ENCODE measurements around the gene GINS1.

The GINS1 gene

DNA sequence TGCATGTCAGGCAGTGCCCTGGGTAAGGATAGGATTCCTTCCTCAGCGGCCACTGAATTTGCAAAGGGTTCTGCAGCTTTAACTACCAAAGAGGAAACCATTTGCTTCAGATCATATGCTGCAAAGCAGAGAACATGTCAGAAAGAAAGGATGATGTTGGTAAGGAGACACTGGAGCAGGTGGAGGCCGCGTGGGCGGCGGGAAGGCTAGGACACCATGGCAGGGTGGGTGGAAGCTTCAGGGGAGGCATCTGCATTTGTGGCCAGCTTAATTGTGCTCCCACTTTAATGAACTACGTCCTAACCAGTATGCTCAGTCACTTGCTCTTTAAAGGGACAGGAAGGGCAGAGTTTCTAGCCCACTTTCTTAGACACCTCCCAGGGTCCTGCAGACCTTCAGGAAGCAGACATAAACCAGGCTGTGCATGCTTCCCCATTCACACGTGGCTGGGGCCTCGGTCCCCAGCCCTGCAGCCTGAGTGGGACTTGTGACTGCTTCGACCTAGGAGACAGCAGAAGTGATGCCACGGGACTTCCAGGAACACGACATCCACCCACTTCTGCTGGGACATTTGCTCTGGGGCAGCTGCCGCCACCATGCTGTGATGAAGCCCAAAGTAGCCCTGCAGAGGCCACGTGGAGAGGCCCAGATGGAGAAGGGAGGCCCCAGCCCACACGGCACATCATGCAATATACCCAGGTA is 76.1 kb downstream of the GINS1 start:
- DNase-seq (ENCODE audit: low spot score in 2 of 2) (no peak), ATAC-seq (ENCODE audit: low read depth) (no peak)
- no peaks in the 10 kb centered on the region for H3K36me3 Mint-ChIP-seq
- H3K4me3 Mint-ChIP-seq, result no peak overlapping the region
- H3K4me1 Mint-ChIP-seq, result peaks cover 11% of the 10 kb centered on the region
- no peaks in the 10 kb centered on the region for H3K9me3 Mint-ChIP-seq
- no peak overlapping the region for H3K27ac Mint-ChIP-seq
- H3K27me3 Mint-ChIP-seq, result peaks cover 9% of the 10 kb centered on the region

- DNase-seq (ENCODE audit: low spot score in 2 of 2) (no peak), ATAC-seq (ENCODE audit: low read depth) (no peak)
- H3K36me3 Mint-ChIP-seq, result no peaks in the 10 kb centered on the region
- H3K4me3 Mint-ChIP-seq, result no peak overlapping the region
- peaks cover 9% of the 10 kb centered on the region for H3K27me3 Mint-ChIP-seq
- no peaks in the 10 kb centered on the region for H3K9me3 Mint-ChIP-seq
- no peak overlapping the region for H3K27ac Mint-ChIP-seq
- peaks cover 11% of the 10 kb centered on the region for H3K4me1 Mint-ChIP-seq
Measured at GRCh38 chr20:25484224-25484846, 76.9 kb downstream of the GINS1 start.

DNA sequence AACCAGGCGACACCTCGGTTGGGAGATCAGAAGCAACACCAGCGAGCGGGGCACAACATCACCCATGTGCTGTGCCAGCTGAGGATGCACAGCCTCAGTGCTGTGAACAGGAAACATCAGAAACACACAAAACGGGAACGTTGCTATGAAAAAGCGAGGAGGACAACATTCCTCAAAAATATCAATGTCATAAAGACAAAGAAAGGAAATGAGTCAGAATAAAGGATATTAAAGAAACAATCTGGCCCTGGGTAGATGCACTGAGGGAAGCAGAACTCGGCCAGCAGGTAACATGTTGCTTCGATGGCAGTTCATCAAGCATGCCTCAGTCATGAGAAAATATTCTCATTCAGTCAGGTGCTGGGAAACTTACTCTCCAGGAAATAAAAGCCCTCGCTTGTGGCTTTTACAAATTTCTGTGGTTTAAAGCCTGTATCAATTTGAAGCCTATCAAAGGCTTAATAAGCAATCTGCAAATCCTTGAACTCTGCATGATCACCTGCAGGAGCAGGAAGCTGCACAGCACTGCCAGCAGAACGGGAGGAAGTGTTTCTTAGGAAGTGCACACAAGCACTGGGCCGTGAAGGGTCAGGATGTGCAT is 77.5 kb downstream of the GINS1 start:
- no peaks in the 10 kb centered on the region for H3K36me3 Mint-ChIP-seq
- H3K4me3 Mint-ChIP-seq, result no peak overlapping the region
- peaks cover 11% of the 10 kb centered on the region for H3K4me1 Mint-ChIP-seq
- peaks cover 9% of the 10 kb centered on the region for H3K27me3 Mint-ChIP-seq
- DNase-seq (ENCODE audit: low spot score in 2 of 2) (no peak), ATAC-seq (ENCODE audit: low read depth) (no peak)
- H3K27ac Mint-ChIP-seq, result no peak overlapping the region
- no peaks in the 10 kb centered on the region for H3K9me3 Mint-ChIP-seq

GRCh38 chr20:25485872-25486271 is 78.4 kb downstream of the GINS1 start:
- Mint-ChIP-seq H3K27ac (no peak overlapping the region), H3K27me3 (peaks cover 9% of the 10 kb centered on the region), H3K4me1 (peaks cover 11% of the 10 kb centered on the region), H3K4me3 (no peak overlapping the region), H3K36me3 (no peaks in the 10 kb centered on the region), H3K9me3 (no peaks in the 10 kb centered on the region)
- DNase-seq (ENCODE audit: low spot score in 2 of 2) (no peak), ATAC-seq (ENCODE audit: low read depth) (no peak)

DNA sequence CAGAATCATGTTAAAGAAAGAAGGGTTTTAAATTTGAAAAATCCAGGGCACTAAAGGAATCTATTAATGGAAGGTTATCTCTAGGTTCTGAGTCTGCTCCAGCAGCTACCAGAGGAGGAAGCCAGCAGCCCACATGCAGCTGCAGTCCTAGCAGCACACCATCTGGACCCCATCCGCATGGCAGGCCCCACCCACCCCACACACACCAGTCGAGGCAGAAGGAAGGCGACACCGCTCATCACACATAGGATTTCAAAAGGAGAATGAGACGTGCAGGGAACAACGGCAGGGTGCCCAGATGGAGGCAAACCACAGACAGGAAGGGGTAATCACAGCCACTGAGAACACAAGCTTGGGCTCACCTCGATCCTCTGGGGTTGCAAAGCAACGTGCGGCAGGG is 78.9 kb downstream of the GINS1 start:
- no peaks in the 10 kb centered on the region for H3K36me3 Mint-ChIP-seq
- DNase-seq (ENCODE audit: low spot score in 2 of 2) (no peak), ATAC-seq (ENCODE audit: low read depth) (no peak)
- no peaks in the 10 kb centered on the region for H3K9me3 Mint-ChIP-seq
- H3K27ac Mint-ChIP-seq, result no peak overlapping the region
- H3K4me3 Mint-ChIP-seq, result no peak overlapping the region
- H3K27me3 Mint-ChIP-seq, result peaks cover 9% of the 10 kb centered on the region
- H3K4me1 Mint-ChIP-seq, result peaks cover 11% of the 10 kb centered on the region

- peaks cover 6% of the 10 kb centered on the region for H3K27me3 Mint-ChIP-seq
- ATAC-seq (ENCODE audit: low read depth) (no peak), DNase-seq (ENCODE audit: low spot score in 2 of 2) (no peak)
- H3K36me3 Mint-ChIP-seq, result no peaks in the 10 kb centered on the region
- no peak overlapping the region for H3K27ac Mint-ChIP-seq
- peaks cover 11% of the 10 kb centered on the region for H3K4me1 Mint-ChIP-seq
- H3K9me3 Mint-ChIP-seq, result no peaks in the 10 kb centered on the region
- no peak overlapping the region for H3K4me3 Mint-ChIP-seq
Measured at GRCh38 chr20:25487306-25487705, 79.8 kb downstream of the GINS1 start.

GRCh38 chr20:25487975-25488374 is 80.5 kb downstream of the GINS1 start:
- Mint-ChIP-seq H3K27ac (no peak overlapping the region), H3K4me3 (no peak overlapping the region), H3K36me3 (no peaks in the 10 kb centered on the region), H3K4me1 (peaks cover 11% of the 10 kb centered on the region), H3K9me3 (no peaks in the 10 kb centered on the region), H3K27me3 (peaks cover 6% of the 10 kb centered on the region)
- no peak for DNase-seq (ENCODE audit: low spot score in 2 of 2)
- ATAC-seq (ENCODE audit: low read depth), result no peak

DNA sequence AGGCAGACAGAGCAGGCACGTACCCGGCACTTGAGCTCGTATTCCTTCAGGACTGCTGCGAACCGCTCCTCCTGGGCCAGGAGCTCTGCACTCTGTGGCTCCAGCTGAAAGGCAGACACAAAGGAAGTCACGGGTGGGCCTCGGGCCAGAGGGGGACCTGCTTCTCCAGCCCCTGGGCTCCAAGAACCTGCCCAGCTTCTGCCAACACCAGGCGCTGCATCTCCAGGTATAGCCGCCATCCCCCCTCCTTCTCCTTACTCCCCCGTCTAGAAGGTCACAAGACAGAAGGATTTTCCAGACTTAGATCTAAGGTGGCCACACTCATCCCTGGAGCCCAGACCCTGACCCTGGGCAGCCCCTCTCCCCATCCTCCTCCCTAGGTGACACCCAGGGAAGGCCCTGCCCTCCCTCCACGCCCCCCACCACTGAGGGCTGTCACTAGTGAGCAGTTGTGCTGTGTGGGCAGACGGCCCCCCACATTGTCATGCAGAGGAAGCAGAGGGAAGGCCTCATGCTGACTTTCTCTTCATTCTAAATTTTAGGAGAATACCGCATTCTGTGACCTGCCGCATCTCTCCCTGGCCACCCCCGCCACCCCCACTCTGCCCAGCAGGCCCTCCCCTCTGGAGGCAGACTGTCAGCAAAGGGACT is 81.9 kb downstream of the GINS1 start:
- no peak for ATAC-seq (ENCODE audit: low read depth)
- H3K27me3 Mint-ChIP-seq, result peaks cover 4% of the 10 kb centered on the region

DNA sequence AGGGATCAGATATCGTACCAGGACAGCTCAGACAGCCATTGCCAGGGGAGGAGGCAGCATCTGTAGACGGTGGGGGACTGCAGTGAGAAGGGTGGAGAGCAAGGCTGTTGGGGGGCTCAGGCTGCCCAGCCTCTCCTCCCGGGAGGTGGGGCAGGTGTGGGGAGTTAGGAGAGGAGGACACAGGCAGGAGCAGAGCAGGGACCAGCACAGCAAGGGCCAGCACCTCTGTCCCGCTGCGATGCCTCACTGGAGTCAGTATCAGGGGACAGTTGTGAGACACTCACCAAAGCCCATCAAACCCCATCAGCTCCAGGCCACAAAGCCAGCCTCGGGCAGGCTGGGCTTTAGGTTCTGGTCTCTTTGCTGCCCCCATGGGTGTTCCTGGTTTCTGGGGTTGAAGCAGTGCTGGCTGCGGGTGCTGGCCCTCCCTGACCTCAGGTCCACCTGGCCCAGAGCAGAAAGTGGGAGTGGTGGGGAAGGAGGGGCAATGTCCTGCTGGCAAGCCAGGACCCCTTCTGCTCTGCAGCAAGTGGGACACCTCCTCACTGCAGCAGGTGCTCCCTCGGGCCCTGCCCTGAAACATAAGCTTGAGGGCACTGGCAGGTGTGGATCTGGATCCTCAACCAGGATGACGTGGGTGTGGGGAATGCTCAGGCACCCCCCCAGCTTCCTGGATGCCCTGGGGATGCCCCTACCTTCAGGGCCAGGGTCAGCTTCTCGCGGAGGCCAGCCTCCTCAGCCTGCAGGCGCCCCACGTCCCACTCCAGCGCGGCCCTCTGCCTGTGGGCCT is 83.4 kb downstream of the GINS1 start:
- DNase-seq (ENCODE audit: low spot score in 2 of 2) (no peak), ATAC-seq (ENCODE audit: low read depth) (no peak)
- no peak overlapping the region for H3K4me3 Mint-ChIP-seq
- peaks cover 2% of the 10 kb centered on the region for H3K27me3 Mint-ChIP-seq
- H3K27ac Mint-ChIP-seq, result no peak overlapping the region
- no peaks in the 10 kb centered on the region for H3K36me3 Mint-ChIP-seq
- peaks cover 4% of the 10 kb centered on the region for H3K4me1 Mint-ChIP-seq
- H3K9me3 Mint-ChIP-seq, result no peaks in the 10 kb centered on the region

More for the DNA sequence above, 81.9 kb downstream of the GINS1 start:
- no peaks in the 10 kb centered on the region for H3K9me3 Mint-ChIP-seq
- DNase-seq (ENCODE audit: low spot score in 2 of 2), result no peak
- H3K4me1 Mint-ChIP-seq, result peaks cover 11% of the 10 kb centered on the region
- H3K4me3 Mint-ChIP-seq, result no peak overlapping the region
- H3K36me3 Mint-ChIP-seq, result no peaks in the 10 kb centered on the region
- no peak overlapping the region for H3K27ac Mint-ChIP-seq

- Mint-ChIP-seq H3K36me3 (no peaks in the 10 kb centered on the region), H3K4me1 (peaks cover under 1% of the 10 kb centered on the region), H3K9me3 (no peaks in the 10 kb centered on the region), H3K27ac (no peak overlapping the region), H3K27me3 (no peaks in the 10 kb centered on the region), H3K4me3 (no peak overlapping the region)
- no peak for DNase-seq (ENCODE audit: low spot score in 2 of 2)
- no peak for ATAC-seq (ENCODE audit: low read depth)
Measured at GRCh38 chr20:25491446-25492038, 84.1 kb downstream of the GINS1 start.

- no peaks in the 10 kb centered on the region for H3K9me3 Mint-ChIP-seq
- no peak overlapping the region for H3K27ac Mint-ChIP-seq
- H3K4me3 Mint-ChIP-seq, result no peak overlapping the region
- H3K27me3 Mint-ChIP-seq, result no peaks in the 10 kb centered on the region
- no peak for DNase-seq (ENCODE audit: low spot score in 2 of 2)
- H3K4me1 Mint-ChIP-seq, result no peaks in the 10 kb centered on the region
- no peak for ATAC-seq (ENCODE audit: low read depth)
- H3K36me3 Mint-ChIP-seq, result no peaks in the 10 kb centered on the region
Measured at GRCh38 chr20:25493137-25493536, 85.7 kb downstream of the GINS1 start.

DNA sequence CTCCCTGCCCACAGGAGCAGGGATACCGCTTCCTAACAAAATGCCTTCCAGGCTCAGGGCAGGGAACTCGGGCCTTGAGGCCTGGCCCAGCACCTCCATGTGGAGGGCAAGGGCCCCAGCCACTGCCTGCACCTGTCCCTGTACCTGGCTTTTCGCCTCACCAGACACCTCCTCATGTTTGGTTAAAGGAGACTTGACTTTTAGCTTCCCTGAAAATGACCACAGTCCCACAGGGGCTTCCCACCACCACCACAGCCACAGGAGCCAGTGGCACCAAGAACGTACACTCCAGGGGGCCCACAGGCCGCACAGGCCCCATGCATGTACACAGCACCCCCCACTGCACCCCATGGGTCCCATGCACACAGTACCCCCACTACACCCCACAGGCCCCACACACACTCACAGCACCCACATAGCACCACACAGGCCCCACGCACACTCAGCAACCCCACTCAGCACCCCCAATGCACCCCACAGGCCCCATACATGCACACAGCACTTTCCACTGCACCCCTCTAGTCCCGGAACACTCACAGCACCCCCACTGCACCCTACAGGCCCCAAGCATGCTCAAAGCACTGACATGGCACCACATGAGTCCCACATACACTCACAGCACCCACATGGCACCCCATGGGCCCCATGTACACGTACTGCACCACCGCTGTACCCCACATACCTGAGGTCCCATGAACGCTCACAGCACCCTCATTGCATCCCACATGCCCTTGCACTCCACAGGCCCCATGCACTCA is 86.5 kb downstream of the GINS1 start:
- no peaks in the 10 kb centered on the region for H3K9me3 Mint-ChIP-seq
- no peaks in the 10 kb centered on the region for H3K4me1 Mint-ChIP-seq
- H3K27me3 Mint-ChIP-seq, result no peaks in the 10 kb centered on the region
- DNase-seq (ENCODE audit: low spot score in 2 of 2), result no peak
- H3K4me3 Mint-ChIP-seq, result no peak overlapping the region
- no peaks in the 10 kb centered on the region for H3K36me3 Mint-ChIP-seq
- ATAC-seq (ENCODE audit: low read depth), result no peak
- H3K27ac Mint-ChIP-seq, result no peak overlapping the region
